SK-N-SH (cell line): ENCODE data around the gene SHD. TPM values are rescaled to one million over a fixed set of nuclear protein-coding genes. Genes with fewer than 3 reads are reported as not detected.
"Not testable (repeated sequence)": the region's sequence is repeated elsewhere in the genome, so short reads cannot be mapped to it uniquely, and the experiment has no call there.

Experiments used
- CTCF ChIA-PET: fragments of 300-600, 350-600 bp; formaldehyde crosslinking; extraction: SDS; loops from one replicate; lab custom pipeline; 2021; lab: Yijun Ruan, JAX
- POLR2A ChIA-PET: fragments of 350-600 bp; sonication (Branson Sonifier 250); formaldehyde crosslinking; extraction: SDS; loops from one replicate; lab custom pipeline; 2020; ENCODE audit warnings: antibody characterized with exemption, inconsistent platforms; lab: Yijun Ruan, JAX
- DNase-seq: peaks from one replicate; pipeline ENCODE4 v3.0.0; 2012
- H2AFZ ChIP-seq: fragments of 200-600 bp; sonication (generic); 2 replicates; pipeline ENCODE4 v1.8.1; 2016; ENCODE audit warnings: antibody characterized with exemption, mild to moderate bottlenecking, low read depth
- H3F3A ChIP-seq: fragments of 200-600 bp; sonication (generic); replicated peaks from 2 replicates; pipeline ENCODE3; 2016; ENCODE audit warnings: antibody characterized with exemption, mild to moderate bottlenecking; ENCODE audit not compliant: insufficient read depth
- H3K27ac ChIP-seq, 2 experiments: fragments of 200-500 bp in 1 of 2; fragments of 200-600 bp in 1 of 2; sonication (Bioruptor generic) in 1 of 2; sonication (generic), shearing (Covaris generic) in 1 of 2; 2 replicates each; pipeline versions ENCODE4 v1.5.1 to v1.6.1; 2014 to 2016; ENCODE audit warnings: low read depth in 2 of 2, inconsistent platforms in 1 of 2, low read length in 1 of 2, mild to moderate bottlenecking in 1 of 2, mixed read lengths in 1 of 2
- H3K27me3 ChIP-seq: fragments of 200-600 bp; sonication (generic), shearing (Covaris generic); 2 replicates; pipeline ENCODE4 v1.6.1; 2016; ENCODE audit warnings: mixed run types; ENCODE audit not compliant: insufficient read depth
- H3K36me3 ChIP-seq, 2 experiments: fragments of 200-500 bp in 1 of 2; fragments of 200-600 bp in 1 of 2; sonication (Bioruptor generic) in 1 of 2; sonication (generic) in 1 of 2; replicated peaks in 1 of 2; 2 replicates each; pipeline versions ENCODE3 to v1.5.1; 2014 to 2016; ENCODE audit warnings: low read length in 1 of 2, mild to moderate bottlenecking in 1 of 2; ENCODE audit not compliant: insufficient read depth in 2 of 2, control insufficient read depth in 1 of 2
- H3K4me1 ChIP-seq, 2 experiments: fragments of 200-500 bp in 1 of 2; fragments of 200-600 bp in 1 of 2; sonication (Bioruptor generic) in 1 of 2; sonication (generic), shearing (Covaris generic) in 1 of 2; 2 replicates each; pipeline versions ENCODE4 v1.5.1 to v1.6.1; 2014 to 2016; ENCODE audit warnings: low read depth in 1 of 2, low read length in 1 of 2, mixed run types in 1 of 2; ENCODE audit not compliant: insufficient read depth in 2 of 2, control insufficient read depth in 1 of 2
- H3K4me2 ChIP-seq: fragments of 200-600 bp; sonication (generic), shearing (Covaris generic); 2 replicates; pipeline ENCODE4 v1.6.1; 2017; ENCODE audit warnings: mixed run types
- H3K4me3 ChIP-seq, 2 experiments: fragments of 200-500 bp in 1 of 2; fragments of 200-600 bp in 1 of 2; sonication (Bioruptor generic) in 1 of 2; sonication (generic), shearing (Covaris generic) in 1 of 2; 2 replicates each; pipeline versions ENCODE4 v1.5.1 to v1.8.1; 2014 to 2016; ENCODE audit warnings: low read depth in 2 of 2, inconsistent platforms in 1 of 2, low read length in 1 of 2, mild to moderate bottlenecking in 1 of 2, mixed read lengths in 1 of 2, moderate library complexity in 1 of 2
- H3K79me2 ChIP-seq: fragments of 200-600 bp; sonication (generic); 2 replicates; pipeline ENCODE4 v1.8.1; 2017; ENCODE audit warnings: mild to moderate bottlenecking; ENCODE audit not compliant: insufficient read depth
- H3K9ac ChIP-seq: fragments of 200-600 bp; sonication (generic); 2 replicates; pipeline ENCODE4 v1.6.1; 2017; ENCODE audit warnings: mixed run types
- H3K9me2 ChIP-seq: fragments of 200-600 bp; sonication (generic); 2 replicates; pipeline ENCODE4 v1.6.1; 2017; ENCODE audit warnings: mixed run types
- H3K9me3 ChIP-seq: fragments of 200-600 bp; sonication (generic); 2 replicates; pipeline ENCODE4 v1.6.1; 2017; ENCODE audit warnings: mixed run types, mild to moderate bottlenecking, moderate library complexity
- H4K20me1 ChIP-seq: fragments of 200-600 bp; sonication (generic); 2 replicates; pipeline ENCODE4 v1.6.1; 2017; ENCODE audit warnings: mild to moderate bottlenecking, mixed run types; ENCODE audit not compliant: insufficient read depth
- CHD2 ChIP-seq: fragments of 150-350 bp; IDR thresholded peaks from 2 replicates; pipeline ENCODE4 v1.6.1; 2018; ENCODE audit warnings: low read length; ENCODE audit not compliant: partially characterized antibody
- ELF1 ChIP-seq: IDR thresholded peaks from 2 replicates; pipeline ENCODE4 v1.4.0; 2012
- MXI1 ChIP-seq: IDR thresholded peaks from 2 replicates; pipeline ENCODE4 v1.6.1; 2012; ENCODE audit warnings: mild to moderate bottlenecking, low read depth, low read length, improper control_type of control experiment
- NFIC ChIP-seq: IDR thresholded peaks from 2 replicates; pipeline ENCODE4 v1.4.0; 2012; ENCODE audit warnings: borderline replicate concordance
- POLR2AphosphoS5 ChIP-seq: IDR thresholded peaks from 2 replicates; pipeline ENCODE4 v1.6.1; 2012; ENCODE audit warnings: low read depth, low read length
- RAD21 ChIP-seq: IDR thresholded peaks from 2 replicates; pipeline ENCODE4 v1.6.1; 2012; ENCODE audit warnings: mild to moderate bottlenecking, low read length
- RFX5 ChIP-seq: IDR thresholded peaks from 2 replicates; pipeline ENCODE4 v1.6.1; 2012; ENCODE audit warnings: mild to moderate bottlenecking, improper control_type of control experiment, low read length
- SIN3A ChIP-seq: IDR thresholded peaks from 2 replicates; pipeline ENCODE4 v1.6.1; 2012; ENCODE audit warnings: low read depth, mild to moderate bottlenecking, low read length, moderate library complexity, borderline replicate concordance
- TCF12 ChIP-seq: IDR thresholded peaks from 2 replicates; pipeline ENCODE4 v1.4.0; 2012
- TEAD4 ChIP-seq: IDR thresholded peaks from 2 replicates; pipeline ENCODE4 v1.4.0; 2012; ENCODE audit warnings: mild to moderate bottlenecking, borderline replicate concordance; ENCODE audit not compliant: insufficient read depth
- YY1 ChIP-seq: IDR thresholded peaks from 2 replicates; pipeline ENCODE4 v1.4.0; 2012; ENCODE audit warnings: low read depth, mild to moderate bottlenecking
- WGBS: methylation state at CpG from one replicate; pipeline ENCODE4 v1.1.6; 2017; ENCODE audit warnings: low lambda C conversion rate; 5-methylcytosine and 5-hydroxymethylcytosine counted together
- polyA plus RNA-seq, 3 experiments: library from polyadenylated mRNA; depleted of rRNA; stranded (reverse); fragments of >200 nt; gene quantifications; 2 replicates each; pipeline ENCODE4 v1.2.3, GENCODE V29; 2012
- TF ChIP-seq, protein P1 (sequence below): IDR thresholded peaks from 2 replicates; pipeline ENCODE4 v1.6.1; 2012; ENCODE audit warnings: mild to moderate bottlenecking, low read depth, low read length, moderate library complexity
- TF ChIP-seq, protein P2 (sequence below): IDR thresholded peaks from 2 replicates; pipeline ENCODE4; 2012
- TF ChIP-seq, protein P3 (sequence below): fragments of 150-350 bp; IDR thresholded peaks from 2 replicates; pipeline ENCODE4 v1.6.1; 2017; ENCODE audit warnings: antibody characterized with exemption, low read length, low read depth, borderline replicate concordance
- TF ChIP-seq, protein P4 (sequence below): IDR thresholded peaks from 2 replicates; pipeline ENCODE4 v1.4.0; 2012; ENCODE audit warnings: low read depth

Gene SHD
- polyA plus RNA-seq, 1 of the 3 experiments (the other 2 are of a cell fraction): 3.1 TPM

DNA sequence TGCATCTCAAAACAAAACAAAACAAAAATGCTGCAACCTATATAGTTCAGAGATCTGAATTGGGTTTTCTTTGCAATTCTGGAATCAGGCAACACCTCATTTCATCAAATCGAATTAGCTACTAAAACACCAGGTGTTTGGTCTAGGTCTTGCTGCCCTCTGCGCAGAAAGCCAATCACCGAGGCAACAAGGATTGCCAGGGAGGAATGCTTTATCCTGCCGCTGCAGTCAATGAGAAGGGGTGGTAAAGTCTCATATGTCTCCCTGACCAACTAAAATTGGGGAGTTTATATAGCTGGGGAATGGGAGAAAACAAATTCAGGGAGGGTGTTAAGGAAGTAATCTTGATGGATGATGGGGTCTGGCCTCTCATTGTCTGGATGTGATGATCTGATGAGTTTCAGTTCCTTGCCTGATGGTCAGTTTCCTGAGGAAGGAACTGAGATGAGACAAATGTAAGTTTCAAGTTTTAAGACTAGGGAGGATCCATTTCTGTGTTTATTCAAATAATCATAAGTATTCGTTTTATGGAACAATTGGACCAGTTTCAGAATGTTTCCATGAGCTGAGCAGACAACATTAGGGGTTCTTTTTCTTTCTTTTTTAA, 37.1 kb upstream of the SHD start (continued):
- TF ChIP-seq, protein P1, sequence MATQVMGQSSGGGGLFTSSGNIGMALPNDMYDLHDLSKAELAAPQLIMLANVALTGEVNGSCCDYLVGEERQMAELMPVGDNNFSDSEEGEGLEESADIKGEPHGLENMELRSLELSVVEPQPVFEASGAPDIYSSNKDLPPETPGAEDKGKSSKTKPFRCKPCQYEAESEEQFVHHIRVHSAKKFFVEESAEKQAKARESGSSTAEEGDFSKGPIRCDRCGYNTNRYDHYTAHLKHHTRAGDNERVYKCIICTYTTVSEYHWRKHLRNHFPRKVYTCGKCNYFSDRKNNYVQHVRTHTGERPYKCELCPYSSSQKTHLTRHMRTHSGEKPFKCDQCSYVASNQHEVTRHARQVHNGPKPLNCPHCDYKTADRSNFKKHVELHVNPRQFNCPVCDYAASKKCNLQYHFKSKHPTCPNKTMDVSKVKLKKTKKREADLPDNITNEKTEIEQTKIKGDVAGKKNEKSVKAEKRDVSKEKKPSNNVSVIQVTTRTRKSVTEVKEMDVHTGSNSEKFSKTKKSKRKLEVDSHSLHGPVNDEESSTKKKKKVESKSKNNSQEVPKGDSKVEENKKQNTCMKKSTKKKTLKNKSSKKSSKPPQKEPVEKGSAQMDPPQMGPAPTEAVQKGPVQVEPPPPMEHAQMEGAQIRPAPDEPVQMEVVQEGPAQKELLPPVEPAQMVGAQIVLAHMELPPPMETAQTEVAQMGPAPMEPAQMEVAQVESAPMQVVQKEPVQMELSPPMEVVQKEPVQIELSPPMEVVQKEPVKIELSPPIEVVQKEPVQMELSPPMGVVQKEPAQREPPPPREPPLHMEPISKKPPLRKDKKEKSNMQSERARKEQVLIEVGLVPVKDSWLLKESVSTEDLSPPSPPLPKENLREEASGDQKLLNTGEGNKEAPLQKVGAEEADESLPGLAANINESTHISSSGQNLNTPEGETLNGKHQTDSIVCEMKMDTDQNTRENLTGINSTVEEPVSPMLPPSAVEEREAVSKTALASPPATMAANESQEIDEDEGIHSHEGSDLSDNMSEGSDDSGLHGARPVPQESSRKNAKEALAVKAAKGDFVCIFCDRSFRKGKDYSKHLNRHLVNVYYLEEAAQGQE: no peak

DNA sequence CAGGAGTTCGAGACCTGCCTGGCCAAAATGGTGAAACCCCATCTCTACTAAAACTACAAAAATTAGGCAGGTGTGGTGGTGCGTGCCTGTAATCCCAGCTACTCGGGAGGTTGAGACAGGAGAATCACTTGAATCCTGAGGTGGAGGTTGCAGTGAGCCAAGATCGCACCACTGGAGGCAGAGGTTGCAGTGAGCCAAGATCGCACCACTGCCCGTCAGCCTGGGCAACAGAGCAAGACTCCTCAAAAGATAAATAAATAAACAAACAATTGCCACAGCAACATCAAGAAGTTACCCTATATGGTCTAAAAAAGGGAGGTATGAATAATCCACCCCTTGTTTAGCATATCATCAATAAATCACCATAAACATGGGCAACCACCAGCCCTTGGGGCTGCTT, 33.1 kb upstream of the SHD start:
- WGBS: 96% methylated on average over 6 of the region's 6 CpGs
- POLR2A ChIA-PET, H3F3A ChIP-seq, H3K27ac ChIP-seq, H3K9me3 ChIP-seq, H3K4me3 ChIP-seq, H3K9ac ChIP-seq, H3K9me2 ChIP-seq, H4K20me1 ChIP-seq, H3K4me1 ChIP-seq, H3K4me2 ChIP-seq, H3K27me3 ChIP-seq, DNase-seq, H3K36me3 ChIP-seq: not testable (repeated sequence)
- H3K79me2 ChIP-seq: peaks cover 11% of the 10 kb centered on the region
- H2AFZ ChIP-seq: peak overlapping the region; percentile 94
- CTCF ChIA-PET: interaction anchor here (1.5 kb wide), 1 partner anchor 12 kb away, joined by 10 read pairs; no protein-coding TSS in a partner anchor

DNA sequence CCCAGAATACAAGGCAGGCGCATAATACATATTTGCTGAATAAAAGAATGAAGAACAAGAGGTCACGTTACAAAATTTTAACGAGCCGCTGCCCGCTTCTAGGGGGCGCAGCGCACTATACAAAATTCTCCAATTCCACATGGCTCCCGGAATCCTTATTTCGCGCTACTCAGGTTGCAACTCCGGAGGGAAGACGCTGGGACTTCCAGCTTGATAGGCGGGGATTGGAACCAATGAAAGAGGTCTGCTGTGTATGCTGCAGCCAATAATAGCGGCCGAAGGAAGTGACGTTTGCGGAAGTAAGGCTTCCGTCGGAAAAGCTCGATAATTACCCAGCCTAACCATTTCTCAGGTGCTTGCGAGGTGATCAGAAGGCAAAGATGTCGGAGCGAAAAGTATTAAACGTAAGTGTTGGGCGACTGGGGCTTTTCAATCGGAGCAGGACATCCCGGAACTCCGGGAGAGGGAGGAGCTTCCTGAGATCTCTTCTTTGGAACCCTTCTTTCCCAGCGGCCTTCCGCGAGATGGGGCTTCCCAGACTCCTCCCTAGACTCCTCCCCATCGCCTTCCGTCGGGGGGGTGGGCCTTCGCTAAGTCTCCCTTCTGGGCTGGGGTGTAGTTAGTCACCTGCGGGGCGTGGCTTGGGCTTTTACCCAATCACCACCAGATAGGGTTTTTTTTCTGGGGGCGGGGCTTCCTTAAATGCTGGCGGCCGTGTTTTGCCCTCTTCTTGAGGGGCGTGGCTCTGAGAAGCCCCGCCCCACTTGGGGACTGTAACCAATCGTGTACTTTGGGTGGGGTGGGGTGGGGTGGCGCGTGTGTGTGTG, 32.1 kb upstream of the SHD start, which contains the start of gene YJU2:
YJU2 (plus strand) TSS at position 314 of the 827 bp plus-strand sequence; CDS start at position 381, 67 bp downstream.
- H2AFZ ChIP-seq: peak within 1 kb of the TSS; percentile 94
- peak within 1 kb of the TSS; percentile 61 to 75 for H3K4me3 ChIP-seq
- H3K9ac ChIP-seq: peak within 1 kb of the TSS; percentile 83
- peak within 1 kb of the TSS; percentile 81 for H3K4me2 ChIP-seq
- ChIA-PET CTCF (interaction anchor here (0.6 to 3.6 kb wide), 13 partner anchors 12 to 202 kb away, joined by 3 to 15 read pairs (median 4); no protein-coding TSS in a partner anchor), POLR2A (interaction anchor here (0.6 to 1.6 kb wide), 9 partner anchors 13 to 288 kb away, joined by 3 to 8 read pairs (median 4); partner anchors contain the start of genes CHAF1A, MPND, PLIN5 and SHD)
- H3K4me1 ChIP-seq: peaks cover 0 to 7% of the 10 kb centered on the region in 2 experiments; a peak in 1 of 4 replicates
- no peaks in the 10 kb centered on the region for H3K27me3 ChIP-seq
- under 1% methylated on average over 30 of the region's 45 CpGs for WGBS
- peaks cover 5% of the 10 kb centered on the region for H3F3A ChIP-seq
- DNase-seq: peak; percentile 98
- H4K20me1 ChIP-seq: no peaks in the 10 kb centered on the region
- peaks cover 11% of the 10 kb centered on the region for H3K79me2 ChIP-seq
- H3K9me3 ChIP-seq: peaks cover under 1% of the 10 kb centered on the region; the same call in 1 of the 2 replicates
- H3K9me2 ChIP-seq: no peaks in the 10 kb centered on the region
- peaks cover 5 to 6% of the 10 kb centered on the region in 2 experiments for H3K36me3 ChIP-seq
- H3K27ac ChIP-seq: peak within 1 kb of the TSS; percentile 93 to 97
- TF ChIP-seq SIN3A: peak; percentile 34; the same call in 1 of the 2 replicates
- TF ChIP-seq POLR2AphosphoS5: peak; percentile 91
- peak; percentile 54; the same call in 1 of the 2 replicates for TF ChIP-seq TCF12
- TF ChIP-seq, protein P2, sequence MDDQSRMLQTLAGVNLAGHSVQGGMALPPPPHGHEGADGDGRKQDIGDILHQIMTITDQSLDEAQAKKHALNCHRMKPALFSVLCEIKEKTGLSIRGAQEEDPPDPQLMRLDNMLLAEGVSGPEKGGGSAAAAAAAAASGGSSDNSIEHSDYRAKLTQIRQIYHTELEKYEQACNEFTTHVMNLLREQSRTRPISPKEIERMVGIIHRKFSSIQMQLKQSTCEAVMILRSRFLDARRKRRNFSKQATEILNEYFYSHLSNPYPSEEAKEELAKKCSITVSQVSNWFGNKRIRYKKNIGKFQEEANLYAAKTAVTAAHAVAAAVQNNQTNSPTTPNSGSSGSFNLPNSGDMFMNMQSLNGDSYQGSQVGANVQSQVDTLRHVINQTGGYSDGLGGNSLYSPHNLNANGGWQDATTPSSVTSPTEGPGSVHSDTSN: peak; percentile 100
- TF ChIP-seq, protein P3, sequence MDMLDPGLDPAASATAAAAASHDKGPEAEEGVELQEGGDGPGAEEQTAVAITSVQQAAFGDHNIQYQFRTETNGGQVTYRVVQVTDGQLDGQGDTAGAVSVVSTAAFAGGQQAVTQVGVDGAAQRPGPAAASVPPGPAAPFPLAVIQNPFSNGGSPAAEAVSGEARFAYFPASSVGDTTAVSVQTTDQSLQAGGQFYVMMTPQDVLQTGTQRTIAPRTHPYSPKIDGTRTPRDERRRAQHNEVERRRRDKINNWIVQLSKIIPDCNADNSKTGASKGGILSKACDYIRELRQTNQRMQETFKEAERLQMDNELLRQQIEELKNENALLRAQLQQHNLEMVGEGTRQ: no peak
- TF ChIP-seq NFIC: no peak
- TF ChIP-seq CHD2: peak; percentile 92
- peak; percentile 59 for TF ChIP-seq RAD21
- peak; percentile 94 for TF ChIP-seq MXI1
- peak; percentile 99 for TF ChIP-seq ELF1
- TF ChIP-seq RFX5: peak; percentile 49; the same call in 1 of the 2 replicates
- no peak for TF ChIP-seq TEAD4
- peak; percentile 74 for TF ChIP-seq YY1
- TF ChIP-seq, protein P4, sequence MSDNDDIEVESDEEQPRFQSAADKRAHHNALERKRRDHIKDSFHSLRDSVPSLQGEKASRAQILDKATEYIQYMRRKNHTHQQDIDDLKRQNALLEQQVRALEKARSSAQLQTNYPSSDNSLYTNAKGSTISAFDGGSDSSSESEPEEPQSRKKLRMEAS: peak; percentile 98
